OCI-LY1 (cell line): ENCODE measurements around the gene NFASC.

Experiments used
- H2AFZ ChIP-seq: fragments of 200-600 bp; sonication (generic), shearing (Covaris generic); 2 replicates; pipeline ENCODE4 v1.6.0; 2014; ENCODE audit warnings: antibody characterized with exemption, mild to moderate bottlenecking, low read length
- H3F3A ChIP-seq: fragments of 200-600 bp; sonication (generic), shearing (Covaris generic); 2 replicates; pipeline ENCODE4 v1.6.0; 2014; ENCODE audit warnings: mild to moderate bottlenecking, antibody characterized with exemption, low read length, moderate library complexity; ENCODE audit not compliant: insufficient read depth
- H3K27ac ChIP-seq: fragments of 200-600 bp; sonication (generic); 2 replicates; pipeline ENCODE4 v1.5.1; 2014; ENCODE audit warnings: low read length, mixed run types, mild to moderate bottlenecking, low read depth; ENCODE audit not compliant: poor library complexity, severe bottlenecking
- H3K27me3 ChIP-seq: fragments of 200-600 bp; sonication (generic); 2 replicates; pipeline ENCODE4 v1.6.0; 2014; ENCODE audit warnings: antibody characterized with exemption, mild to moderate bottlenecking, low read length, moderate library complexity; ENCODE audit not compliant: insufficient read depth
- H3K36me3 ChIP-seq: fragments of 200-600 bp; sonication (generic); 2 replicates; pipeline ENCODE4 v1.6.1; 2014; ENCODE audit warnings: mild to moderate bottlenecking, antibody characterized with exemption, low read length, moderate library complexity, mixed read lengths; ENCODE audit not compliant: insufficient read depth
- H3K4me1 ChIP-seq: fragments of 200-600 bp; sonication (generic); 2 replicates; pipeline ENCODE4 v1.5.1; 2014; ENCODE audit warnings: mild to moderate bottlenecking, low read length, moderate library complexity; ENCODE audit not compliant: insufficient read depth, severe bottlenecking
- H3K4me2 ChIP-seq: fragments of 200-600 bp; sonication (generic), shearing (Covaris generic); 2 replicates; pipeline ENCODE4 v1.6.1; 2014; ENCODE audit warnings: low read length
- H3K4me3 ChIP-seq: fragments of 200-600 bp; sonication (generic); 2 replicates; pipeline ENCODE4 v1.5.1; 2014; ENCODE audit warnings: low read length, low read depth, mild to moderate bottlenecking, mixed read lengths; ENCODE audit not compliant: poor library complexity, severe bottlenecking
- H3K79me2 ChIP-seq: fragments of 200-600 bp; shearing (Covaris generic); 2 replicates; pipeline ENCODE4 v1.6.1; 2016; ENCODE audit warnings: mixed run types, low read length, mixed read lengths; ENCODE audit not compliant: insufficient read depth
- H3K9ac ChIP-seq: fragments of 200-600 bp; sonication (generic), shearing (Covaris generic); 2 replicates; pipeline ENCODE4 v1.6.1; 2014; ENCODE audit warnings: mild to moderate bottlenecking, low read length, mixed read lengths
- H3K9me2 ChIP-seq: fragments of 200-600 bp; sonication (generic), shearing (Covaris generic); 2 replicates; pipeline ENCODE4 v1.6.1; 2014; ENCODE audit warnings: low read depth, mild to moderate bottlenecking, low read length, mixed read lengths
- H3K9me3 ChIP-seq: fragments of 200-600 bp; shearing (Covaris generic); 2 replicates; pipeline ENCODE4 v1.6.1; 2014; ENCODE audit warnings: low read length, mixed read lengths
- H4K20me1 ChIP-seq: fragments of 200-600 bp; sonication (generic), shearing (Covaris generic); 2 replicates; pipeline ENCODE4 v1.6.0; 2016; ENCODE audit warnings: mild to moderate bottlenecking, low read length; ENCODE audit not compliant: insufficient read depth
- CTCF ChIP-seq: fragments of 200-600 bp; sonication (generic), shearing (Covaris generic); IDR thresholded peaks from 2 replicates; pipeline ENCODE4 v1.5.1; 2017; ENCODE audit warnings: mild to moderate bottlenecking, antibody characterized with exemption, low read length, moderate library complexity, mixed read lengths
- EZH2 ChIP-seq: fragments of 200-600 bp; sonication (generic), shearing (Covaris generic); IDR thresholded peaks from 2 replicates; pipeline ENCODE4 v1.8.0; 2017; ENCODE audit warnings: borderline replicate concordance, mixed run types, mild to moderate bottlenecking, antibody characterized with exemption, low read length, moderate library complexity, mixed read lengths

Gene NFASC

GRCh38 chr1:204900721-204901120 is 30.1 kb downstream of the NFASC start:
- Histone ChIP-seq H3K27ac (no peak overlapping the region), H3K9me2 (no peaks in the 10 kb centered on the region), H3K27me3 (no peaks in the 10 kb centered on the region), H3K4me3 (no peak overlapping the region), H3K4me1 (no peaks in the 10 kb centered on the region), H4K20me1 (no peaks in the 10 kb centered on the region), H3F3A (no peaks in the 10 kb centered on the region), H3K9me3 (no peaks in the 10 kb centered on the region), H3K79me2 (no peaks in the 10 kb centered on the region), H2AFZ (no peak overlapping the region), H3K9ac (no peak overlapping the region), H3K36me3 (no peaks in the 10 kb centered on the region), H3K4me2 (no peak overlapping the region)
- TF ChIP-seq CTCF (no peak), EZH2 (no peak)

- TF ChIP-seq CTCF (no peak), EZH2 (no peak)
- Histone ChIP-seq H3K9ac (no peak overlapping the region), H3K9me2 (no peaks in the 10 kb centered on the region), H3K9me3 (no peaks in the 10 kb centered on the region), H3K4me1 (no peaks in the 10 kb centered on the region), H3K79me2 (no peaks in the 10 kb centered on the region), H3K4me3 (no peak overlapping the region), H3K27me3 (no peaks in the 10 kb centered on the region), H2AFZ (no peak overlapping the region), H3F3A (no peaks in the 10 kb centered on the region), H3K4me2 (no peak overlapping the region), H3K27ac (no peak overlapping the region), H3K36me3 (no peaks in the 10 kb centered on the region), H4K20me1 (no peaks in the 10 kb centered on the region)
Measured at GRCh38 chr1:204902671-204903070, 32.0 kb downstream of the NFASC start.

- no peaks in the 10 kb centered on the region for H3K27me3 ChIP-seq
- TF ChIP-seq EZH2 (no peak), CTCF (no peak)
Measured at GRCh38 chr1:204904228-204904810, 33.7 kb downstream of the NFASC start.

More at GRCh38 chr1:204904228-204904810, 33.7 kb downstream of the NFASC start:
- no peaks in the 10 kb centered on the region for H4K20me1 ChIP-seq
- H3K4me2 ChIP-seq, result no peak overlapping the region
- no peaks in the 10 kb centered on the region for H3K36me3 ChIP-seq
- no peaks in the 10 kb centered on the region for H3K4me1 ChIP-seq
- H3K79me2 ChIP-seq, result no peaks in the 10 kb centered on the region
- no peaks in the 10 kb centered on the region for H3K9me3 ChIP-seq
- no peak overlapping the region for H3K9ac ChIP-seq
- H3K9me2 ChIP-seq, result no peaks in the 10 kb centered on the region
- H2AFZ ChIP-seq, result no peak overlapping the region
- no peaks in the 10 kb centered on the region for H3F3A ChIP-seq
- H3K27ac ChIP-seq, result no peak overlapping the region
- H3K4me3 ChIP-seq, result no peak overlapping the region
